MM.1S (cell line): ENCODE measurements around the gene ANTXR1.

Source experiments
- DNase-seq: peaks from one replicate; pipeline ENCODE4 v3.0.0-alpha.2; 2015
- H2AFZ ChIP-seq: fragments of 300-600 bp; sonication (generic); 2 replicates; pipeline ENCODE4 v1.6.0; 2016; ENCODE audit warnings: antibody characterized with exemption, low read length
- H3F3A ChIP-seq: fragments of 300-600 bp; sonication (generic); 2 replicates; pipeline ENCODE4 v1.6.1; 2016; ENCODE audit warnings: mild to moderate bottlenecking, antibody characterized with exemption, low read length, moderate library complexity, mixed read lengths; ENCODE audit not compliant: insufficient read depth
- H3K27ac ChIP-seq: fragments of 300-600 bp; sonication (generic); 2 replicates; pipeline ENCODE4 v1.5.1; 2016; ENCODE audit warnings: mild to moderate bottlenecking, low read length
- H3K27me3 ChIP-seq: fragments of 300-600 bp; sonication (generic); replicated peaks from 2 replicates; pipeline ENCODE4 v1.6.0; 2016; ENCODE audit warnings: low read length; ENCODE audit not compliant: insufficient read depth
- H3K36me3 ChIP-seq: fragments of 300-600 bp; sonication (generic); replicated peaks from 2 replicates; pipeline ENCODE4 v1.6.1; 2016; ENCODE audit warnings: mild to moderate bottlenecking, low read length, mixed read lengths; ENCODE audit not compliant: insufficient read depth
- H3K4me1 ChIP-seq: fragments of 300-600 bp; sonication (generic); 2 replicates; pipeline ENCODE4 v1.6.1; 2016; ENCODE audit warnings: low read length, mixed read lengths
- H3K4me2 ChIP-seq: fragments of 300-600 bp; sonication (generic); 2 replicates; pipeline ENCODE4 v1.6.0; 2016; ENCODE audit warnings: low read depth, low read length
- H3K4me3 ChIP-seq: fragments of 300-600 bp; sonication (generic); 2 replicates; pipeline ENCODE4 v1.5.1; 2016; ENCODE audit warnings: low read length, mixed read lengths
- H3K79me2 ChIP-seq: fragments of 300-600 bp; sonication (generic); 2 replicates; pipeline ENCODE4 v1.6.1; 2016; ENCODE audit warnings: mixed run types, low read length, mixed read lengths
- H3K9ac ChIP-seq: fragments of 300-600 bp; sonication (generic); 2 replicates; pipeline ENCODE4 v1.6.1; 2016; ENCODE audit warnings: low read length, mixed read lengths
- H3K9me2 ChIP-seq: fragments of 300-600 bp; sonication (generic); replicated peaks from 2 replicates; pipeline ENCODE4 v1.6.1; 2016; ENCODE audit warnings: mild to moderate bottlenecking, low read length, mixed read lengths; ENCODE audit not compliant: insufficient read depth
- H3K9me3 ChIP-seq: fragments of 300-600 bp; sonication (generic); replicated peaks from 2 replicates; pipeline ENCODE4 v1.6.1; 2016; ENCODE audit warnings: mild to moderate bottlenecking, low read length, mixed read lengths; ENCODE audit not compliant: insufficient read depth
- H4K20me1 ChIP-seq: fragments of 300-600 bp; sonication (generic); 2 replicates; pipeline ENCODE4 v1.6.1; 2016; ENCODE audit warnings: mild to moderate bottlenecking, low read length, moderate library complexity, mixed read lengths; ENCODE audit not compliant: insufficient read depth
- CTCF ChIP-seq: fragments of 300-600 bp; sonication (generic); IDR thresholded peaks from 2 replicates; pipeline ENCODE4 v1.5.1; 2016; ENCODE audit warnings: antibody characterized with exemption, low read length, mixed read lengths
- EZH2 ChIP-seq: fragments of 300-600 bp; sonication (generic); optimal IDR thresholded peaks from 2 replicates; pipeline ENCODE3; 2017; ENCODE audit warnings: low read depth, mild to moderate bottlenecking, antibody characterized with exemption, low read length, mixed read lengths
- EZH2phosphoT487 ChIP-seq: fragments of 300-600 bp; sonication (generic); IDR thresholded peaks from 2 replicates; pipeline ENCODE4 v1.6.1; 2018; ENCODE audit warnings: antibody characterized with exemption, low read length

ANTXR1 gene

GRCh38 chr2:69241664-69242514 is 228.9 kb downstream of the ANTXR1 start:
- H3K9ac ChIP-seq: no peak overlapping the region
- TF ChIP-seq EZH2 (no peak), CTCF (no peak), EZH2phosphoT487 (no peak)
- no peak for DNase-seq

GRCh38 chr2:69242651-69243051 is 229.7 kb downstream of the ANTXR1 start:
- Histone ChIP-seq H3K4me1 (no peaks in the 10 kb centered on the region), H3K9me3 (no peaks in the 10 kb centered on the region), H2AFZ (no peak overlapping the region), H3K9ac (no peak overlapping the region), H3K4me2 (no peak overlapping the region), H3K27ac (no peak overlapping the region), H4K20me1 (no peaks in the 10 kb centered on the region), H3K9me2 (no peaks in the 10 kb centered on the region), H3F3A (no peaks in the 10 kb centered on the region), H3K27me3 (no peaks in the 10 kb centered on the region), H3K36me3 (no peaks in the 10 kb centered on the region), H3K79me2 (no peaks in the 10 kb centered on the region), H3K4me3 (no peak overlapping the region)
- no peak for DNase-seq
- no peak for TF ChIP-seq CTCF
- TF ChIP-seq EZH2: no peak
- no peak for TF ChIP-seq EZH2phosphoT487

More at GRCh38 chr2:69241664-69242514, 228.9 kb downstream of the ANTXR1 start:
- no peaks in the 10 kb centered on the region for H3K9me3 ChIP-seq
- H3K79me2 ChIP-seq: no peaks in the 10 kb centered on the region
- no peaks in the 10 kb centered on the region for H4K20me1 ChIP-seq
- no peaks in the 10 kb centered on the region for H3K4me1 ChIP-seq
- no peak overlapping the region for H2AFZ ChIP-seq
- H3K27ac ChIP-seq: no peak overlapping the region
- no peaks in the 10 kb centered on the region for H3K9me2 ChIP-seq
- no peak overlapping the region for H3K4me2 ChIP-seq
- H3K36me3 ChIP-seq: no peaks in the 10 kb centered on the region
- no peaks in the 10 kb centered on the region for H3K27me3 ChIP-seq
- no peak overlapping the region for H3K4me3 ChIP-seq
- H3F3A ChIP-seq: no peaks in the 10 kb centered on the region

- H4K20me1 ChIP-seq: no peaks in the 10 kb centered on the region
- no peaks in the 10 kb centered on the region for H3K4me1 ChIP-seq
- H3F3A ChIP-seq: no peaks in the 10 kb centered on the region
- DNase-seq: no peak
- H3K9ac ChIP-seq: no peak overlapping the region
- H3K4me2 ChIP-seq: no peak overlapping the region
- no peak overlapping the region for H3K4me3 ChIP-seq
- H3K27me3 ChIP-seq: no peaks in the 10 kb centered on the region
- H2AFZ ChIP-seq: no peak overlapping the region
- H3K79me2 ChIP-seq: no peaks in the 10 kb centered on the region
- no peaks in the 10 kb centered on the region for H3K9me2 ChIP-seq
- H3K9me3 ChIP-seq: no peaks in the 10 kb centered on the region
- no peak overlapping the region for H3K27ac ChIP-seq
- no peaks in the 10 kb centered on the region for H3K36me3 ChIP-seq
- TF ChIP-seq CTCF (no peak), EZH2 (no peak), EZH2phosphoT487 (no peak)
Measured at GRCh38 chr2:69243652-69244051, 230.7 kb downstream of the ANTXR1 start.
